ENCODE measurements around the gene HAPLN2. TPM values are rescaled to one million over a fixed set of nuclear protein-coding genes. Genes with fewer than 3 reads are reported as not detected.

Gene HAPLN2
- total RNA-seq, 1 experiment from 2014 or later, result 1.2 TPM

GRCh38 chr1:156623946-156624813 lies 5.0 kb downstream of the HAPLN2 start (continued):
- peak; percentile 68; the same call in 1 of the 2 replicates for TF ChIP-seq ZBTB43 (CRISPR knock-in tag; IDR thresholded peaks at IDR 0.05)

GRCh38 chr1:156624814-156625435 lies 5.7 kb downstream of the HAPLN2 start:
- H3K9me3 Mint-ChIP-seq, result no peaks in the 10 kb centered on the region
- no peaks in the 10 kb centered on the region for H3K36me3 Mint-ChIP-seq
- CTCF ChIA-PET, result interaction anchor here (0.7 to 13.2 kb wide), 53 partner anchors 9 to 303 kb away, joined by 3 to 365 read pairs (median 7); partner anchors contain the start of genes BCAN, CRABP2, GPATCH4 and HDGF
- peaks cover 86% of the 10 kb centered on the region for H3K27me3 Mint-ChIP-seq (ENCODE audit: low read depth)
- TF ChIP-seq E2F4 (CRISPR knock-in tag; IDR thresholded peaks at IDR 0.05; ENCODE audit: borderline replicate concordance, low read depth) (0 out of 2 replicates have a peak, but pooled peaks have one; percentile 8), FOXJ3 (CRISPR knock-in tag; IDR thresholded peaks at IDR 0.05; ENCODE audit: borderline replicate concordance) (no peak), TP53 (CRISPR knock-in tag; IDR thresholded peaks at IDR 0.05) (0 out of 2 replicates have a peak, but pooled peaks have one; percentile 4), USF1 (CRISPR knock-in tag; IDR thresholded peaks at IDR 0.05) (peak; percentile 7; the same call in 1 of the 2 replicates), GABPB1 (CRISPR knock-in tag; IDR thresholded peaks at IDR 0.05) (no peak), CREM (CRISPR knock-in tag; IDR thresholded peaks at IDR 0.05) (no peak), SMAD4 (CRISPR knock-in tag; IDR thresholded peaks at IDR 0.05) (0 out of 2 replicates have a peak, but pooled peaks have one; percentile 36), NFYB (CRISPR knock-in tag; conservative IDR thresholded peaks at IDR 0.05; ENCODE audit: low read depth) (0 out of 2 replicates have a peak, but pooled peaks have one; percentile 5), ZNF423 (CRISPR knock-in tag; IDR thresholded peaks at IDR 0.05) (peak; percentile 64; the same call in 1 of the 2 replicates), GTF2I (CRISPR knock-in tag; conservative IDR thresholded peaks at IDR 0.05) (no peak), IRF1 (CRISPR knock-in tag; IDR thresholded peaks at IDR 0.05) (no peak)
- no peak overlapping the region for H3K27ac Mint-ChIP-seq
- POLR2A ChIA-PET, result interaction anchor here (0.9 to 2.3 kb wide), 8 partner anchors 13 to 82 kb away, joined by 3 to 16 read pairs (median 6); partner anchors contain the start of gene NES
- peaks cover 6% of the 10 kb centered on the region for H3K4me1 Mint-ChIP-seq
- ATAC-seq (peak; percentile 18), DNase-seq (ENCODE audit: low spot score) (peak; percentile 36)
- H3K4me3 Mint-ChIP-seq, result peak overlapping the region; percentile 79

- peak; percentile 40 for ATAC-seq
- TF ChIP-seq AFF4 (CRISPR knock-in tag; IDR thresholded peaks at IDR 0.05; ENCODE audit: borderline replicate concordance), result no peak
- TF ChIP-seq ZBTB43 (CRISPR knock-in tag; IDR thresholded peaks at IDR 0.05), result no peak
- no peak for TF ChIP-seq GABPB1 (CRISPR knock-in tag; IDR thresholded peaks at IDR 0.05)
- no peak for TF ChIP-seq ZNF138 (CRISPR knock-in tag; conservative IDR thresholded peaks at IDR 0.05)
- no peak for TF ChIP-seq MXD4 (CRISPR knock-in tag; IDR thresholded peaks at IDR 0.05; ENCODE audit: borderline replicate concordance)
- TF ChIP-seq TEAD1 (CRISPR knock-in tag; IDR thresholded peaks at IDR 0.05), result no peak
- no peak for TF ChIP-seq RORB (CRISPR knock-in tag; IDR thresholded peaks at IDR 0.05)
Observed at GRCh38 chr1:156625436-156626078, 6.3 kb downstream of the HAPLN2 start.

More at GRCh38 chr1:156625436-156626078, 6.3 kb downstream of the HAPLN2 start:
- Mint-ChIP-seq H3K36me3 (no peaks in the 10 kb centered on the region), H3K27ac (no peak overlapping the region), H3K9me3 (no peaks in the 10 kb centered on the region), H3K27me3 (ENCODE audit: low read depth) (peaks cover 83% of the 10 kb centered on the region), H3K4me1 (peaks cover 6% of the 10 kb centered on the region), H3K4me3 (peak overlapping the region; percentile 79)
- ChIA-PET CTCF (interaction anchor here (1.1 to 13.2 kb wide), 16 partner anchors 10 to 302 kb away, joined by 4 to 365 read pairs (median 14); partner anchors contain the start of genes BCAN, MEF2D and NES), POLR2A (interaction anchor here (2.0 to 2.3 kb wide), 2 partner anchors 18 to 51 kb away, joined by 8 to 16 read pairs; partner anchors contain the start of gene NES)
- peak; percentile 66 for DNase-seq (ENCODE audit: low spot score)
